Activated T-helper 1 cell treated with anti-CD3 and anti-CD28 coated beads, Interleukin-12 subunit alpha, Interleukin-12 subunit beta, Interleukin-2, Interleukin-4 antibody, amounts not matched to agents 30 ng/mL and 10 ng/mL and 1 ng/mL, durations not matched to agents 14 hours and 24 hours and 36 hours (primary cell): ENCODE results near the gene TNFRSF18. TPM values are rescaled to one million over a fixed set of nuclear protein-coding genes. Genes with fewer than 3 reads are reported as not detected.

Experiments
- DNase-seq: peaks from one replicate; pipeline ENCODE4 v3.0.0; 2021; ENCODE audit warnings: low spot score
- H3K27ac Mint-ChIP-seq: one replicate; pipeline ENCODE4 v1.8.0; 2021; ENCODE audit warnings: mild to moderate bottlenecking, mixed read lengths
- H3K27me3 Mint-ChIP-seq: one replicate; pipeline ENCODE4 v1.8.0; 2022; ENCODE audit warnings: mild to moderate bottlenecking, moderate library complexity, mixed read lengths; ENCODE audit not compliant: insufficient read depth
- H3K36me3 Mint-ChIP-seq: one replicate; pipeline ENCODE4 v1.8.0; 2021; ENCODE audit warnings: low read depth, mixed read lengths
- H3K4me1 Mint-ChIP-seq: one replicate; pipeline ENCODE4 v1.8.0; 2021; ENCODE audit warnings: low read depth, mixed read lengths
- H3K4me3 Mint-ChIP-seq: one replicate; pipeline ENCODE4 v1.8.0; 2021; ENCODE audit warnings: mild to moderate bottlenecking, moderate library complexity, mixed read lengths
- H3K9me3 Mint-ChIP-seq: one replicate; pipeline ENCODE4 v1.8.0; 2021; ENCODE audit warnings: mixed read lengths
- intact Hi-C: fragments of 100-400 bp; cut with micrococcal nuclease; formaldehyde crosslinking; loops from one replicate; pipeline ENCODE4 v1.15.1; 2024
- total RNA-seq: library from RNA; stranded (reverse); gene quantifications from 2 replicates; pipeline ENCODE4 v1.2.3, GENCODE V29; 2022

The TNFRSF18 gene
- total RNA-seq, 1 donor from 2014 or later, result 356 TPM

GRCh38 chr1:1167841-1168450 is 38.4 kb downstream of the TNFRSF18 start:
- Mint-ChIP-seq H3K27ac (no peak overlapping the region), H3K36me3 (no peaks in the 10 kb centered on the region), H3K9me3 (no peaks in the 10 kb centered on the region), H3K4me3 (no peak overlapping the region), H3K4me1 (peaks cover 12% of the 10 kb centered on the region), H3K27me3 (peaks cover 5% of the 10 kb centered on the region)
- intact Hi-C loops, result no loop called here
- no peak for DNase-seq

GRCh38 chr1:1167398-1167821 is 39.0 kb downstream of the TNFRSF18 start:
- intact Hi-C loops, result no loop called here
- no peak for DNase-seq
- Mint-ChIP-seq H3K36me3 (no peaks in the 10 kb centered on the region), H3K27me3 (peaks cover 5% of the 10 kb centered on the region), H3K27ac (no peak overlapping the region), H3K4me3 (no peak overlapping the region), H3K9me3 (no peaks in the 10 kb centered on the region), H3K4me1 (peaks cover 12% of the 10 kb centered on the region)

- no peak overlapping the region for H3K27ac Mint-ChIP-seq
- peaks cover 5% of the 10 kb centered on the region for H3K27me3 Mint-ChIP-seq
- no peaks in the 10 kb centered on the region for H3K9me3 Mint-ChIP-seq
- H3K36me3 Mint-ChIP-seq, result no peaks in the 10 kb centered on the region
- no peak for DNase-seq
- H3K4me1 Mint-ChIP-seq, result peaks cover 6% of the 10 kb centered on the region
- intact Hi-C loops, result no loop called here
- H3K4me3 Mint-ChIP-seq, result no peak overlapping the region
Measured at GRCh38 chr1:1166642-1167397, 39.6 kb downstream of the TNFRSF18 start.

GRCh38 chr1:1165900-1166421 is 40.4 kb downstream of the TNFRSF18 start:
- DNase-seq, result no peak
- H3K27me3 Mint-ChIP-seq, result peaks cover 5% of the 10 kb centered on the region
- H3K4me3 Mint-ChIP-seq, result no peak overlapping the region
- H3K36me3 Mint-ChIP-seq, result no peaks in the 10 kb centered on the region
- no peak overlapping the region for H3K27ac Mint-ChIP-seq
- intact Hi-C loops, result no loop called here
- peaks cover 6% of the 10 kb centered on the region for H3K4me1 Mint-ChIP-seq
- no peaks in the 10 kb centered on the region for H3K9me3 Mint-ChIP-seq

GRCh38 chr1:1165485-1165884 is 40.9 kb downstream of the TNFRSF18 start:
- H3K27ac Mint-ChIP-seq, result no peak overlapping the region
- H3K4me3 Mint-ChIP-seq, result no peak overlapping the region
- intact Hi-C loops, result no loop called here
- peaks cover 5% of the 10 kb centered on the region for H3K27me3 Mint-ChIP-seq
- H3K4me1 Mint-ChIP-seq, result peaks cover 6% of the 10 kb centered on the region
- H3K36me3 Mint-ChIP-seq, result no peaks in the 10 kb centered on the region
- no peak for DNase-seq
- no peaks in the 10 kb centered on the region for H3K9me3 Mint-ChIP-seq

- no peaks in the 10 kb centered on the region for H3K9me3 Mint-ChIP-seq
- H3K27ac Mint-ChIP-seq, result no peak overlapping the region
- H3K4me3 Mint-ChIP-seq, result no peak overlapping the region
- H3K36me3 Mint-ChIP-seq, result no peaks in the 10 kb centered on the region
- H3K27me3 Mint-ChIP-seq, result no peaks in the 10 kb centered on the region
- intact Hi-C loops, result no loop called here
- H3K4me1 Mint-ChIP-seq, result peaks cover under 1% of the 10 kb centered on the region
- DNase-seq, result no peak
Measured at GRCh38 chr1:1164701-1165451, 41.5 kb downstream of the TNFRSF18 start.

- H3K27ac Mint-ChIP-seq, result peak overlapping the region; percentile 58
- H3K9me3 Mint-ChIP-seq, result no peaks in the 10 kb centered on the region
- no peaks in the 10 kb centered on the region for H3K27me3 Mint-ChIP-seq
- no peaks in the 10 kb centered on the region for H3K4me1 Mint-ChIP-seq
- no peak for DNase-seq
- no peaks in the 10 kb centered on the region for H3K36me3 Mint-ChIP-seq
- intact Hi-C loops, result no loop called here
- H3K4me3 Mint-ChIP-seq, result no peak overlapping the region
Measured at GRCh38 chr1:1164361-1164700, 42.1 kb downstream of the TNFRSF18 start.

GRCh38 chr1:1163538-1164070 is 42.8 kb downstream of the TNFRSF18 start:
- Mint-ChIP-seq H3K4me1 (no peaks in the 10 kb centered on the region), H3K27ac (no peak overlapping the region), H3K4me3 (no peak overlapping the region), H3K36me3 (no peaks in the 10 kb centered on the region), H3K27me3 (no peaks in the 10 kb centered on the region), H3K9me3 (no peaks in the 10 kb centered on the region)
- DNase-seq, result no peak
- intact Hi-C loops, result no loop called here

- no peaks in the 10 kb centered on the region for H3K9me3 Mint-ChIP-seq
- no peaks in the 10 kb centered on the region for H3K27me3 Mint-ChIP-seq
- H3K36me3 Mint-ChIP-seq, result no peaks in the 10 kb centered on the region
- H3K4me3 Mint-ChIP-seq, result no peak overlapping the region
- no peaks in the 10 kb centered on the region for H3K4me1 Mint-ChIP-seq
- intact Hi-C loops, result no loop called here
- DNase-seq, result no peak
- H3K27ac Mint-ChIP-seq, result no peak overlapping the region
Measured at GRCh38 chr1:1162597-1163537, 43.5 kb downstream of the TNFRSF18 start.

GRCh38 chr1:1161683-1162079 is 44.7 kb downstream of the TNFRSF18 start:
- no peaks in the 10 kb centered on the region for H3K4me1 Mint-ChIP-seq
- intact Hi-C loops, result no loop called here
- no peak overlapping the region for H3K27ac Mint-ChIP-seq
- no peaks in the 10 kb centered on the region for H3K9me3 Mint-ChIP-seq
- no peak overlapping the region for H3K4me3 Mint-ChIP-seq
- no peak for DNase-seq
- no peaks in the 10 kb centered on the region for H3K27me3 Mint-ChIP-seq
- H3K36me3 Mint-ChIP-seq, result no peaks in the 10 kb centered on the region

- Mint-ChIP-seq H3K9me3 (no peaks in the 10 kb centered on the region), H3K27ac (no peak overlapping the region), H3K27me3 (no peaks in the 10 kb centered on the region), H3K4me3 (no peak overlapping the region), H3K36me3 (no peaks in the 10 kb centered on the region), H3K4me1 (no peaks in the 10 kb centered on the region)
- no peak for DNase-seq
- intact Hi-C loops, result no loop called here
Measured at GRCh38 chr1:1161078-1161682, 45.2 kb downstream of the TNFRSF18 start.
